HUES48 (cell line): ENCODE results near the gene POLA2.
"Not testable (repeated sequence)": the region's sequence is repeated elsewhere in the genome, so short reads cannot be mapped to it uniquely, and the experiment has no call there.

ENCODE experiments used
- H3K27ac ChIP-seq: one replicate; pipeline ENCODE4 v1.7.0; 2013; ENCODE audit warnings: low read depth, low read length, inconsistent platforms
- H3K27me3 ChIP-seq: 2 replicates; pipeline ENCODE4 v1.6.1; 2013; ENCODE audit warnings: mild to moderate bottlenecking, low read length; ENCODE audit not compliant: control insufficient read depth, insufficient read depth
- H3K36me3 ChIP-seq: 2 replicates; pipeline ENCODE4 v1.6.1; 2013; ENCODE audit warnings: low read length; ENCODE audit not compliant: control insufficient read depth, insufficient read depth
- H3K4me1 ChIP-seq: 2 replicates; pipeline ENCODE4 v1.6.1; 2013; ENCODE audit warnings: mild to moderate bottlenecking, low read length; ENCODE audit not compliant: control insufficient read depth, insufficient read depth
- H3K4me3 ChIP-seq: 2 replicates; pipeline ENCODE4 v1.5.1; 2013; ENCODE audit warnings: mild to moderate bottlenecking, low read depth, low read length
- H3K9ac ChIP-seq: 2 replicates; pipeline ENCODE4 v1.6.1; 2013; ENCODE audit warnings: mild to moderate bottlenecking, low read depth, low read length, moderate library complexity
- H3K9me3 ChIP-seq: 2 replicates; pipeline ENCODE4 v1.6.1; 2013; ENCODE audit warnings: low read length; ENCODE audit not compliant: control insufficient read depth, insufficient read depth

The POLA2 gene

DNA sequence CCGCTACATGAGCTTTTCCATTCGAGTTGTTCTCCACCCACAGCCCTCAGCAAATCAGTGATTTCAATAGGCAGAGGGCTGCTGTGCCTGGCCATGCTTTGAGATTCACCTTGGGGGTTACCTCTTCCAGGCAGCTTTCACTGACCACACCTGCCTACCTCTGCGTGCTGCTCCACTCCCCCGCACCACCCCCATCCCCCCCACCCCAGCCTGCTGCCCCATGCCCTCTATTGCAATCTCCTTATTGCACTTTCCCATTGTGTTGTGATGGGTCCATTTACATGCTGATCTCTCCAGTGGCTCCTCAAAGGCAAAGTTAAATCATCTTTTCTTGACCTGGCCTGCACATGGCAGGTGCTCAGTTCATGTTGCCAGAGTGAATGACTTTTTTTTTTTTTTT, 18.0 kb upstream of the POLA2 start:
- H3K4me1 ChIP-seq: peaks cover 7% of the 10 kb centered on the region
- no peaks in the 10 kb centered on the region for H3K9me3 ChIP-seq
- H3K4me3 ChIP-seq: no peak overlapping the region
- H3K36me3 ChIP-seq: no peaks in the 10 kb centered on the region
- no peak overlapping the region for H3K9ac ChIP-seq
- H3K27ac ChIP-seq: peak overlapping the region; percentile 37
- no peaks in the 10 kb centered on the region for H3K27me3 ChIP-seq

DNA sequence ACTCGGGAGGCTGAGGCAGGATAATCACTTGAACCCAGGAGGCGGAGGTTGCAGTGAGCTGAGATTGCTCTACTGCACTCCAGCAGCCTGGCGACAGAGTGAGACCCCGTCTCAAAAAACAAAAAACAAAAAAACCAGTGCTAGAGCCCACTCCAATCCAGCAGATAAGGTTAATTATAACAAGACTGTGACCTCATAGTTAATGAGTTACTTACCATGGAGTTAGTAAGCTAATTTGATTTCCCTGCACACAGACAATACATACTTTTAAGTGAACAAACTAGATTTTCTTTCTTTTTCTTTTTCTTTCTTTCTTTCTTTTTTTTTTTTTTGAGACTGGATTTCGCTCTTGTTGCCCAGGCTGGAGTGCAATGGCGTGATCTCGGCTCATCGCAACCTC, 16.7 kb upstream of the POLA2 start:
- H3K36me3 ChIP-seq, H3K4me1 ChIP-seq, H3K9ac ChIP-seq, H3K9me3 ChIP-seq, H3K27ac ChIP-seq, H3K4me3 ChIP-seq, H3K27me3 ChIP-seq: not testable (repeated sequence)

DNA sequence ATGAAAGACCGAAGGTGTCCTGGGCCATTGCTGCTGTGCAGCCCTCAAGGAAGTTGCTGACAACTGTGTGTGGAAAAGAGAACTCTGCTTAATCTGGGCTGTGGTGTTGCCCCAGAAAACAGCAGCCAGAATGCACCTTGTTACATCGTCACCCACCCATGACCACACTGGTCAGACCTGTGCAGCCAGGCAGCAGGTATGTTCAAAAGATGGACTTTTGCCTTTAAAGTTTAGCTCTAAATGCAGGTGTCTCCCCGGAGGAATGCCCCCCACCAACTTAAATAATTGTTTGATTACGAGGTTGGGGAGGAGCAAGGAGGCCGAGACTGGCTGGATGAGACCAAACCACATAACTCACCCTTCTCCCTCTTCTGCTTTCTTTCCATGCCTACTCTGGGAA, 15.3 kb upstream of the POLA2 start:
- Histone ChIP-seq H3K9me3 (no peaks in the 10 kb centered on the region), H3K36me3 (no peaks in the 10 kb centered on the region), H3K4me3 (no peak overlapping the region), H3K9ac (no peak overlapping the region), H3K27me3 (no peaks in the 10 kb centered on the region), H3K4me1 (peaks cover 7% of the 10 kb centered on the region), H3K27ac (no peak overlapping the region)

DNA sequence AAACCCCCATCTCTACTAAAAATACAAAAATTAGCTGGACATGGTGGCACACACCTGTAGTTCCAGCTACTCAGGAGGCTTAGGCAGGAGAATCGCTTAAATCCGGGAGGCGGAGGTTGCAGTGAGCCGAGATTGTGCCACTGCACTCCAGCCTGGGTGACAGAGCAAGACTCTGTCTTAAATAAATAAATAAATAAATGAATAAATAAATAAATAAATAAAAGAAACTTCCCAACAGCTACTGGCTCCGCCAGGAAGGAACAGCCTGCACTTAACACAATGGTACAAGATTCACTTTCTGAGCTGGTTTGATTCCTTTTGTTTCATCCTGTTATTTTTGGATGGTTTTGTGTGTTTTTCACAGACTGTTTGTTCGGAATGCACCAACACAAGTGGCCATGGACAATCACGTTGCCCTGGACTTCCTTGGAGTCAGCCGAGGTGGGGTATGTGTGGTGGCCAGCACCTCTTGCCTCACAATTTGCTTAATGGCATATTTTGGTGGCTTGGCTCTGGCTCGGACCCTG, 13.5 kb upstream of the POLA2 start:
- H3K9me3 ChIP-seq, H3K4me3 ChIP-seq, H3K36me3 ChIP-seq, H3K27ac ChIP-seq, H3K27me3 ChIP-seq, H3K4me1 ChIP-seq, H3K9ac ChIP-seq: not testable (repeated sequence)

DNA sequence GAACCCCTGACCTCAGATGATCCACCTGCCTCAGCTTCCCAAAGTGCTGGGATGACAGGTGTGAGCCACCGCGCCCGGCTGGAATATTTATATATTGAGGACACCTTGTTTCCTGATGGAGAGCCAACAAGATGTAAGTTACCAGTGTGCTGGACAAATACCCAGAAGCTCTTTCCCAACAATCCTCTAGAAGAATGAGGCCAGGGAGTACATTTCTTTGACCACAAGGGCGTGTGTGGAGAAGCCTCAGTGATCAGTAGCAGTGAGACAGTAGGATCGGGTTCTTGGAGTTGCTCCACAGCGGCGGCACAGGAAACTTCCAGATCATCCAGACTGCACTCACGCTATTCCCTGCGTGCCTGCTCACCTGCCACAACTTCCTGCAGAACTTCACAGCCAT, 10.3 kb upstream of the POLA2 start:
- Histone ChIP-seq H3K36me3 (no peaks in the 10 kb centered on the region), H3K27me3 (no peaks in the 10 kb centered on the region), H3K27ac (no peak overlapping the region), H3K9ac (no peak overlapping the region), H3K4me1 (no peaks in the 10 kb centered on the region), H3K4me3 (no peak overlapping the region), H3K9me3 (no peaks in the 10 kb centered on the region)

DNA sequence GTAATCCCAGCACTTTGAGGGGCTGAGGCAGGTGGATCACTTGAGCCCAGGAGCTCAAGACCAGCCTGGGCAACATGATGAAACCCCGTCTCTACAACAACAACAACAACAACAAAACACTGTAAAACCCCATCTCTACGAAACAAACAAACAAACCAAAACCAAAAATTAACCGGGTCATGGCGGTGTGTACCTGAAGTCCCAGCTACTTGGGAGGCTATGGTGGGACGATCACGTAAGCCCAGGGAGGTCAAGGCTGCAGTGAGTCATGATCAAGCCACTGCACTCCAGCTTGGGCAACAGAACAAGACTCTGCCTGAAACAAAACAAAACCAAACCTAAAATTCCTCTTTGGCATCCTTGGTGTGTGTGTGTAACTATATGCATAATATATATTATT, 7.0 kb upstream of the POLA2 start:
- no peaks in the 10 kb centered on the region for H3K36me3 ChIP-seq
- H3K9ac ChIP-seq: no peak overlapping the region
- no peaks in the 10 kb centered on the region for H3K9me3 ChIP-seq
- H3K27ac ChIP-seq: no peak overlapping the region
- no peak overlapping the region for H3K4me3 ChIP-seq
- H3K4me1 ChIP-seq: no peaks in the 10 kb centered on the region
- no peaks in the 10 kb centered on the region for H3K27me3 ChIP-seq

DNA sequence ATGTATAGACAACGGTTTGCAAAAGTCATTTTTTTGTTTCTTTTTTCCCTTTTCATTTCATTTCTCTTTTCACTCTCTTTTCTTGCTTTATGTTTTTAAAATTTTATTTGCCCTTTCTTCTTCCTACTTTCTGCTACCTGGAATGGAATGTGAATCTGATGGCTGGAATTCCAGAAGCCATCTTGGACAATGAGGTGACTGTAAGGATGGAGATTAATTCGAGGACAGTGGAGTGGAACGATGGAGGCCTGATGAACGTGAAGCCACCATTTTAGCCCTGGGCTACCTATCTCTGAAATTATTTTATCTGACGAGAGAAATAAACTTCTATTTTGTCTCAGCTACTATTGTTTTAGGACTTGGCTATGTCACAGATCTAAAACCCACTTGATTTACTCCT, 2.8 kb upstream of the POLA2 start:
- Histone ChIP-seq H3K36me3 (no peaks in the 10 kb centered on the region), H3K27ac (no peak overlapping the region), H3K4me1 (peaks cover 6% of the 10 kb centered on the region; the same call in 1 of the 2 replicates), H3K27me3 (no peaks in the 10 kb centered on the region), H3K4me3 (no peak overlapping the region), H3K9ac (no peak overlapping the region), H3K9me3 (no peaks in the 10 kb centered on the region)

DNA sequence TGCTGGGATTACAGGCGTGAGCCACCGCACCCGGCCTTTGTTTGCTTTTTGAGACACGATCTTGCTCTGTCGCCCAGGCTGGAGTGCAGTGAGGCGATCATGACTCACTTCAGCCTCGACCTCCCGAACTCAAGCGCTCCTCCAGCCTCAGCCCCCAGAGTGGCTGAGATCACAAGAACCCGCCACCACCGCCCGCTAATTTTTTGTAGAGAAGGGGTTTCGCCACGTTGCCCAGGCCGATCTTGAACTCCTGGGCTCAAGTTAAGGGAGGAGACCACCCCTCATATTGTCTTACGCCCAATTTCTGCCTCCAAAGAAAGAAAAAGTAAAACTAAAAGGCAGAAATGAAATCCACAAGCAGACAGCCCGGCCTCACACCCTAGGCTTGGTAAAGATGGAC, 1.5 kb upstream of the POLA2 start:
- H3K9ac ChIP-seq: no peak overlapping the region
- H3K36me3 ChIP-seq: no peaks in the 10 kb centered on the region
- no peaks in the 10 kb centered on the region for H3K9me3 ChIP-seq
- H3K4me3 ChIP-seq: no peak overlapping the region
- peaks cover 6% of the 10 kb centered on the region; the same call in 1 of the 2 replicates for H3K4me1 ChIP-seq
- no peaks in the 10 kb centered on the region for H3K27me3 ChIP-seq
- H3K27ac ChIP-seq: no peak overlapping the region

DNA sequence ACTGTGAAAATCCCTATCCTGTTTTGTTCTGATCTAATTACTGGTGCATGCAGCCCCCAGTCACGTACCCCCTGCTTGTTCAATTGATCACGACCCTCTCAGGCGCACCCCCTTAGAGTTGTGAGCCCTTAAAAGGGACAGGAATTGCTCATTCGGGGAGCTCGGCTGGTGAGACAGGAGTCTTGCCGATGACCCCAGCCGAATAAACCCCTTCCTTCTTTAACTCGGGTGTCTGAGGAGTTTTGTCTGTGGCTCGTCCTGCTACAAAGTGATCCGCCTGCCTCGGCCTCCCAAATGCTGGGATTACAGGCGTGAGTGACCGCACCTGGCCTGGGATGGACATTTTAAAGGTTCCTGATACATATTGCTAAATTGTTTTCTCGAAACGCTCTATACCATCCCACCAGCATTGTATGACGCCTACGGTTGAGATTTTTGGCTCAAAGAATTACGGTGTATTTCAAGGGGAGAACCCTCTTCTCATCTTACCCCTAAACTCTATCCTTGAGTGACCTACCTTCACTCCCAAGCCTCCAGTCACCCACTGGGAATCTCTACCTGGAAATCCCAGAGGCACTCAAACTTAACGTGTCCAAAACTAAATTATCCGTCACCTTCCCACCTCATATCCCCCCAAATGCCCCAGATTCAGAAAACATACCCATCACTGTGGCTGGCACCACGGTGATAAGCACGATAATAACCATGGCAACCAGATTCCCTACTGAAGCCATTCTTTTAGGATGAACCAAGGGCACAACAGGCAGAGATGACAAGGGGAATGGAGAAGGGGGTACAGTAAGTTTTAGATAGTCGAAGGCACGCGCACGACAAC, 789 bp upstream of the POLA2 start:
- peak overlapping the region; percentile 92 for H3K4me3 ChIP-seq
- no peaks in the 10 kb centered on the region for H3K9me3 ChIP-seq
- 0 out of 2 replicates have a peak, but pooled peaks cover 2% of the 10 kb centered on the region for H3K36me3 ChIP-seq
- no peaks in the 10 kb centered on the region for H3K27me3 ChIP-seq
- H3K9ac ChIP-seq: peak overlapping the region; percentile 52; the same call in 1 of the 2 replicates
- H3K27ac ChIP-seq: peak overlapping the region; percentile 86
- H3K4me1 ChIP-seq: peaks cover 6% of the 10 kb centered on the region; the same call in 1 of the 2 replicates

DNA sequence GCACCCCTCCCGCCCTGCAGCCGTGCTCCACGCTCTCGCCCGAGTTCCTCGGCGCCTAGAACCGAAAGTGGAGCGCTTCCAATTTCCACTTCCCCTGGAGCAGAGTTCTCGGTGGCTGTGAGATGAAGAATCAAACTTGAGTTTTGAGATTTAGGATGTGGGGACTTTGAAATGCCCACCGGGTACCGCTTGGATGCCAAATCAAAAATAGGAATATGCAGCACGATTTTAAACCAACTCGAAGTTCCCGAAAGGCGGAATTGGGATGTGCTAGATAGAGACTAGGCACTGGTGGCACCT, 569 bp downstream of the POLA2 start:
- peak overlapping the region; percentile 86 for H3K27ac ChIP-seq
- no peaks in the 10 kb centered on the region for H3K9me3 ChIP-seq
- H3K27me3 ChIP-seq: no peaks in the 10 kb centered on the region
- peaks cover 14% of the 10 kb centered on the region for H3K36me3 ChIP-seq
- H3K4me3 ChIP-seq: peak overlapping the region; percentile 92
- peaks cover 6% of the 10 kb centered on the region; the same call in 1 of the 2 replicates for H3K4me1 ChIP-seq
- peak overlapping the region; percentile 72 for H3K9ac ChIP-seq

DNA sequence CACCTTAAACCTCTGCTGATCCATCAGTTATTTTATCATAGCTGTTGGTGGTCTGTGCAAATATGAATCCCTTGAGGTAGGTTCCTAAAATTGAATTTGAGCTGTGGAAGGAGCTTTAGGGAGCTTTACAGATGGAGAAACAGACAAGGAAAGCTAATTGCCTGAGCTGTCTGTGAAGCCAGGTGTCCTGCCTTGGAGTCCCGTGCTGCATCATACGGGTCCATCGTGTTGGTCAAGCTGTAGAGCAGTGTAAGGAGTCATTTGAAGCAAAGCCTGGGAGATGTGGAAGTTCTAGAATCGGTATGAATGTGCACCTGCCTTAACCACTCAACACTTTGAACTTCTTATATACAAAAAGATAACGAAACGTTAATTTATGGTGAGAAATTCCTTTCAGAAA, 1.0 kb downstream of the POLA2 start:
- Histone ChIP-seq H3K27ac (no peak overlapping the region), H3K36me3 (peaks cover 18% of the 10 kb centered on the region), H3K9ac (peak overlapping the region; percentile 72), H3K4me1 (peaks cover 6% of the 10 kb centered on the region; the same call in 1 of the 2 replicates), H3K27me3 (no peaks in the 10 kb centered on the region), H3K4me3 (peak overlapping the region; percentile 92), H3K9me3 (no peaks in the 10 kb centered on the region)
